ENCODE measurements around the gene MPST.

The MPST gene

GRCh38 chr22:37022483-37023337, 3.2 kb downstream of the MPST start:
- DNase-seq (ENCODE audit: low read depth) = no peak

DNA sequence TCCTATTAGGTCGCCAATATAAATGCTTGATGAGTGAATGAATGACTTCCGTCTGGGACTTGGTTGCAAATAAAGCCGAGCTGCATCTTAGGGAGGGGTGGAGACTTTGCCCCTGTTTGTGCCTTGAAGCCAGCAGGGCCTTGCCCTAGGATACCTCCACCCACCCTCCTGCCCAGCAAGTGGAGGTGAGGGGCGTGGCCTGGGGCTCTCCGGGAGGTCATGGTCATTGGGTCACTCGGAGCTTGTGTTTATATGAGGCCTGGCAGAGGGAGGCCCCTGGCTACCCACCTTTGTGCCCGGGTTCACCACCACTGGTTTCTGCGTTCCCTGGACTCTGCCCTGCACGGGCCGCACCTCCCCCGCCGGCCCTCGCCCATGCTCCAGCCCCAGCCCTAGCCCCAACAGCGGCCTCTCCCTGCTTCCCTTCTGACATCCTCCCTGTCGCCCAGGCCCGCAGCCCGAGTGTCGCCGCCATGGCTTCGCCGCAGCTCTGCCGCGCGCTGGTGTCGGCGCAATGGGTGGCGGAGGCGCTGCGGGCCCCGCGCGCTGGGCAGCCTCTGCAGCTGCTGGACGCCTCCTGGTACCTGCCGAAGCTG, 4.3 kb downstream of the MPST start:
- no peak for DNase-seq (ENCODE audit: low read depth)

- no peak for DNase-seq (ENCODE audit: low read depth)
Observed at GRCh38 chr22:37024339-37025157, 5.0 kb downstream of the MPST start.

DNA sequence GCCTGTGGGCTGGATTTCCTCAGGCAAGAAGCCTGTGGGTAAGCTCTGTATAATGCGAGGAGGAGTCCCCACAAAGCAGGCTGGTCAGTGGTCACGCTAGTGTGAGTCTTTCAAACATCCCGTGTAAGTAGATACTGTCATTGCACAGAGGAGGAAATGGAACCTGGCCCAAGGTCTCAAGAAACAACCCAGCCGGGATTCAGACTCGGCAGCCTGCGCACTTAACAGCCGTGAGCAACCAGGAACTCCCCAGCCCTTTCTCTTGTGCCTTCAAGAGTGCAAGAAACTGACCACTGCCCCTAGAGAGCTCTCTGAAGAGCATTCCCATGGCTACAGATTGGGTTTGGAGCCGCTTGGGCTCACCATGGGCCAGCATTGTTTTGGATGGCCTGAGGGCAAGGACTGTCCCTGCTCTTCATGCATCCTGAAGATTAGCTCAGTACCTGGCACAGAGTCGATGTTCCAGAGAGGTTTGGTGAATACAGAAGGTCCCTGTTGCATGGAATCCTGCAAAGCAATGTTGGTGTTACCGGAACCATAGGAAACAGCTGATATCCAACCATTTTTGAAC, 6.0 kb downstream of the MPST start:
- no peak for DNase-seq (ENCODE audit: low read depth)

- DNase-seq (ENCODE audit: low read depth) = no peak
Observed at GRCh38 chr22:37026325-37026724, 6.8 kb downstream of the MPST start.

GRCh38 chr22:37027556-37027955, 8.0 kb downstream of the MPST start:
- DNase-seq (ENCODE audit: low read depth) = no peak

- DNase-seq (ENCODE audit: low read depth) = no peak
Observed at GRCh38 chr22:37028692-37029674, 9.4 kb downstream of the MPST start.

GRCh38 chr22:37030560-37031281, 11.2 kb downstream of the MPST start:
- DNase-seq (ENCODE audit: low read depth) = no peak

DNA sequence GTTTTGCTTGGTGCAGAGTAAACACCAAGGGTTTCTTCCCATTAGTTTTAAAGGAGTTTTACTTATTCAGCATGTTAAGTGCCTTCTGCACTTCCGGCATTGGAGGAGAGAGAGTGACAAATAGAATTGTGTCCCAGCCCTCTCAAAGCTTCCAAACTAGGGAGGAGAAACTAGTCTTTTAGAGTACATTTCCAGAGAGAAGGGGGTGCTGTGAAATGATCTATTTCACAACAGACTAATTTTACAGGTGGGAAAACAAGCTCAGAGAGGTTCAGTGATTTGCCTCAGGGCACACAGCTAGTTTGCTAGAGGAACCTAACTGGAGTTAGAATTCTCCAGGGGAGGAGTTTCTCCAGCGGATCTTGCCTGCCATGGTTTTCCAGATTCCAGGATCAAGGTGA, 12.6 kb downstream of the MPST start:
- DNase-seq (ENCODE audit: low read depth) = no peak

- DNase-seq (ENCODE audit: low read depth) = no peak
Observed at GRCh38 chr22:37032535-37033460, 13.3 kb downstream of the MPST start.

DNA sequence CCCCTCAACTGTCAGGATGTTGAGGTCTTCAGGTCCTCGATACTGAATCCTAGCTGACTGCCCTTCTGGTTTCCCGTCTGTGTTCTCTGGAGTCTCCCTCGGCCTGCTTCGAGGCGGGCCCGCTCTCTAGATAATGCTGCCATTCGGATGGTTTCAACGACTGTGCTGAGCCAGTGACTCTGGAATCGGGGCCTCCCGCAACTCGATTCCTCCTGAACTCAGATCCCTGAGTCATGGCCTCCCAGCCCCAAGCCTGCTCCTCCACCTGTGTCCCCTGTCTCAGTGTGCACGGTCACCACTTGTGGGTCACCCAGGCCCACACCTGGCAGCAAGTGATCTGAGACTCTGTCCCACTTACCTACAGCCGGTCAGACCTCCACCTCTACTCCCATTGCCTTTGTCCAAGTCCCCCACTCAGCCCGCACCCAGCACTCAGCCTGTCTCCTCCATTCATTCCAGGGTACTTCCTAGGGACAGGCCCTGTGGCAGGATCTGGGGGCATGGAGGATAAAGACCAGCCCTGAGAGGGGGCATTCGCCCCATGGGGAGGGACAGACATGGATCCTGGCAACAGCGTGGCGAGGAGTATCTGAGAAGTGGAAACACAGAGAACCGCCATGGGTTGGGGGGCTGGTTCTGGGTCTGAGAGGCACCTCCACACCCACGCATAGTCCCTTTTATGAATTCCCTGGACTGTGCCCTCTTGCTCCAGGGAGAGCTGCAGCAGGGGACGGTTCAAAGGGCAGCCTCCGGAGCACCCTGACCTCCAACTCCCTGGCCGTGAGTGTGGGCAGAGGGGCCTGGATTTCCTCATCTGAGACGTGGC, 14.3 kb downstream of the MPST start:
- no peak for DNase-seq (ENCODE audit: low read depth)

GRCh38 chr22:37036655-37037377, 17.3 kb downstream of the MPST start:
- no peak for DNase-seq (ENCODE audit: low read depth)

DNA sequence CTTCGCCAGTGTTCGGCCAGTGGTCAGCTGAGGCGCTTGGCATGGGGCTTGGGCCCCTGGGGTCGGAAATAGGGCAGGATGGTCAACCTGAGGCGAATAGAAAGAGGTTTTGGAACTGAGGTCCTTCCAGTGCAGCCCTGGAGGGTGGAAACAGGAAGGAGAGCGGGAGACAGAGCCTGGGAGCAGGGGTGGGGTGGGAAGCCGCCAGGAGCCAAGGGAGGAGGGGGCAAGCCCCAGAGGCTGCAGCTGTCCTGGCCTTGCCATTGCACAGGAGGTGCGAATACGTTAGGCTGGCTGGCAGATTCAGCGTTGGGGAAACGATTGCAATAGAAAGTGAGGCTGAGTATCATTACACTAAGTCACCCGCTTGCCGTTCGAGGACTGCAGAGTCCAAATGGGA, 18.1 kb downstream of the MPST start:
- DNase-seq (ENCODE audit: low read depth) = no peak

DNA sequence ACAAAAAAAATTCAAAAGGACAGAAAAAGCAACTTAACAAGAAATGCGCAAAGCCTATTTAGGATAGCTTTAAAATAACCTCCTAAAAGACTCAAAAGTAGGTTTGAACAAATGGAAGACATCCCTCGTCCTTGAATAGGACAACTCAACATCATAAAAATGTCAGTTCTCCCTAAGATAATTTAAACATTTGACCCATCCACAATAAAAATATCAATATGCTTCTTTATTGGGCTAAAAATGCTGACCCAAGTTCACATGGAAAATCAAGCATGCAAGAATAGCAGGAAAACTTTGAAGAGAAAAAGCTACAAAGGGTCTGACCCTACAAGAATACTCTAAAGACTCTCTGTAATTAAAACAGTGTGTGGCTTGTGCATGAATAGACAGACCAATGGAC, 19.9 kb downstream of the MPST start:
- DNase-seq (ENCODE audit: low read depth) = no peak

DNA sequence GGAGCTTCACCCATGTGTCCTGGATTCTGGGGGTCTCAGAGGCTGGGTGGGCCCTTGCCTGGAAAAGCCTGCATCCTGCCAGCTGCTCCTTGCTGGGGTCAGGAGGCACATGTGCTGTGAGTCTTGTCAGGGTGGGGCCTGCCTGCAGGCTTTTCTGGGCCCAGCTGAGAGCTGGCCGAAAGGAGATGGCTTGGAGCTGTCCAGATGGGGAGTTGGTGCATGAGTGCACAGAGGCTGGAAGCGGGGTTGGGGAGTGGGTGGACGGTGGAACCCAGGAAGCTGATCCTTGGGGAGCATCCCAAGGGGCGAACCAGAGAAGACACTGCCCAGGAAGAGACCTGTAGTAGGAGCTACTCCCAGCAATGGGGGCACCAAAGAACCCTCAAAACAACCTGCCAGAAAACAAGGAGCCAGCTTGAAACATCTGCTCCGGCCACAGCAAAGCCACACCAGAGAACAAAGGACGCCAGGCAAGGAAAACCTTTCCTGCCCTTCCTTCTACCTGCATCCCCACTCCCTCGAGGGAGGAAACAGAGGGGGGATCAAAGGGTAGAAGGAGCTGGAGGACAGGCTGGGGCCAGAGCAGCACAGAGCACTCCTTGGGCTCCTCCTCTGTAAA, 23.8 kb downstream of the MPST start:
- no peak for DNase-seq (ENCODE audit: low read depth)

- no peak for DNase-seq (ENCODE audit: low read depth)
Observed at GRCh38 chr22:37043828-37044538, 24.4 kb downstream of the MPST start.

Data from stimulated activated CD8-positive, alpha-beta memory T cell treated with anti-CD3 and anti-CD28 coated beads, Interleukin-12 subunit alpha, Interleukin-12 subunit beta, amount 100 ng/mL, for 1 hour (primary cell).